ENCODE results near the gene DLX4. TPM values are rescaled to one million over a fixed set of nuclear protein-coding genes. Genes with fewer than 3 reads are reported as not detected.

Gene DLX4
- total RNA-seq, 4 donors from 2014 or later, result not detected

GRCh38 chr17:49949634-49950033 lies 19.4 kb upstream of the DLX4 start:
- intact Hi-C loops (cut with DNase I; ENCODE audit: low total_unique reads) (no loop called here), in situ Hi-C loops (cut with MboI; ENCODE audit: low pct_ligation_motif_present in 1 of 4, low pct_unique_long_range_greater_than_20kb in 1 of 4, low sequenced_read_pairs in 3 of 4) (no loop called here)
- H3K4me3 ChIP-seq, result no peak overlapping the region
- H3K36me3 ChIP-seq, result no peaks in the 10 kb centered on the region
- no peaks in the 10 kb centered on the region for H3K4me1 ChIP-seq
- TF ChIP-seq CTCF (IDR thresholded peaks at IDR 0.05) (no peak), EP300 (IDR thresholded peaks at IDR 0.05; ENCODE audit: low read depth) (no peak)
- H3K27me3 ChIP-seq, result peaks cover 87% of the 10 kb centered on the region
- DNase-seq, result no peak
- no peak overlapping the region for H3K27ac ChIP-seq
- H3K9me3 ChIP-seq, result no peaks in the 10 kb centered on the region
- WGBS, 2 donors (ENCODE audit: low coverage in 1 of 2), result 65 to 78% methylated on average over 2 of the region's 2 CpGs

DNA sequence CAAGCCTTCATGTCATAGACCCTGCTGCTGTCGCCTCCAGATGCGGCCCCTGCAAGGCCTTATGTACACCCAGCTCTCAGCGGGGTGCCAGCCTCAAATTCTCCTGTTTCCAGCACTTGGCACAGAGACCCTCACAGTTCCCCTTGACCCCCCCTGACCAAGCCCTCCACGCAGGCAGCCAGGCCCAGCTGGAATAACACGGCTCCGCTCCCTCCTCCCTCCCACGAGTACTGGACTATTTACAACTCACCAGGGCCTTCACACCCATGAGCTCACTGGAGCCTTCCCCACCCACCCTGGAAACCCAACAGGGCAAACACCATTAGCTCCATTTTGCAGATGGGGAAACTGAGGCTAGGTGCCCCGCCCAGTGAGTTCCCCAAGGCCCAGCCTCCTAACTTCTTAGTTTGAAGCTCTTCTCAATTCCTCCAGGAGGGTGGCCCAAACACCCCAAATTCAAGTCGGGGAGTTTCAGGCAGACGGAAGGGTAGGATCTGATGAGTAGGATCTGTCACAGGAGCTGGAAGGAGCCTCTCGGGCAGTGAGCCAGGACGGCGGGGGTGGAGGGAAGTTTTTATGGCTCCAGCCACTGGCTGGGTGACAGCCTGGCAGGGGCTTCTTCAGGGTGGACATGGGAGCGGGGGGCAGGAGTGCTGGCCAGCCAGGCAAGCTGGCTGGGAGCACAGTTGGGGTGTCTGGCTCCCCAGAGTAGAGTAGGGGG lies 17.5 kb upstream of the DLX4 start:
- Histone ChIP-seq H3K36me3 (no peaks in the 10 kb centered on the region), H3K9me3 (no peaks in the 10 kb centered on the region), H3K27me3 (peaks cover 70% of the 10 kb centered on the region), H3K4me1 (no peaks in the 10 kb centered on the region), H3K27ac (no peak overlapping the region), H3K4me3 (no peak overlapping the region)
- no peak for DNase-seq
- intact Hi-C loops (cut with DNase I; ENCODE audit: low total_unique reads), result no loop called here
- TF ChIP-seq EP300 (IDR thresholded peaks at IDR 0.05; ENCODE audit: low read depth) (no peak), CTCF (IDR thresholded peaks at IDR 0.05) (no peak), POLR2AphosphoS5 (IDR thresholded peaks at IDR 0.05) (no peak), POLR2A (IDR thresholded peaks at IDR 0.05) (no peak)
- in situ Hi-C loops (cut with MboI; ENCODE audit: low pct_ligation_motif_present in 1 of 4, low pct_unique_long_range_greater_than_20kb in 1 of 4, low sequenced_read_pairs in 3 of 4), result no loop called here
- WGBS, 2 donors (ENCODE audit: low coverage in 1 of 2), result 40 to 78% methylated on average over 3 to 14 of the region's 14 CpGs

GRCh38 chr17:49952209-49952911 lies 16.6 kb upstream of the DLX4 start:
- in situ Hi-C loops (cut with MboI; ENCODE audit: low pct_ligation_motif_present in 1 of 4, low pct_unique_long_range_greater_than_20kb in 1 of 4, low sequenced_read_pairs in 3 of 4), result no loop called here
- H3K27me3 ChIP-seq, result peaks cover 65% of the 10 kb centered on the region
- H3K4me1 ChIP-seq, result no peaks in the 10 kb centered on the region
- 38 to 90% methylated on average over 2 to 7 of the region's 7 CpGs for WGBS, 2 donors (ENCODE audit: low coverage in 1 of 2)
- no peaks in the 10 kb centered on the region for H3K9me3 ChIP-seq
- H3K27ac ChIP-seq, result no peak overlapping the region
- intact Hi-C loops (cut with DNase I; ENCODE audit: low total_unique reads), result no loop called here
- H3K36me3 ChIP-seq, result no peaks in the 10 kb centered on the region
- H3K4me3 ChIP-seq, result no peak overlapping the region
- DNase-seq, result peak; percentile 82
- TF ChIP-seq POLR2A (IDR thresholded peaks at IDR 0.05), result no peak
- TF ChIP-seq CTCF (IDR thresholded peaks at IDR 0.05), result peak; percentile 70 to 81 (median 75)
- TF ChIP-seq POLR2AphosphoS5 (IDR thresholded peaks at IDR 0.05), result no peak

DNA sequence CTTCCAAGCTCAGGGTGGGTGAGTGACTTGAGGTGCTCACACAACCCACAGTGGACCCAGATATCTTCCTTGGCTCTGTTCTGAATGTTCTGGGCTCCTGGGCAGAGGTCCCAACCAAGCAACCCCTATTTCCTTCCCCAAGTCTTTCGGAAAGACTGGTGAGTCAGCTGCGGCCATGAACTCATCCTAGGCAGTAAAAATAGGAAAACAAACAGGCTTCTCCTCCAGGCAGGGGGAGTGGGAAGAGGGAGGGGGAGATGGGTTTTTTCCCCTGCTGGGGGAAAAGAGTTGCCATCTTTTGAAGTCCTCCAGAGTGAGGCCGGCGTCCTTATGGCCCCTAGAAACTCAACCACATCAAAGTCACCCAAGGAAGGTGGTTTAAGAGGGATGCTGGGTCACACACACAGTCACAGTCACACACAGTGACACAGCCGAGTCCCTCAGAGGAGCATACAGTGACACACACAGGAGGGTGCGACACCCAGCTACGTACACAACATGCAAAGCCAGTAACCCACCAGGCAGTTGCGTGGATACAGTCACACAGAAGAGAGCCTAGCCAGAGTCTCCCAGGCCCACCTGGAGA lies 16.0 kb upstream of the DLX4 start:
- intact Hi-C loops (cut with DNase I; ENCODE audit: low total_unique reads) (no loop called here), in situ Hi-C loops (cut with MboI; ENCODE audit: low pct_ligation_motif_present in 1 of 4, low pct_unique_long_range_greater_than_20kb in 1 of 4, low sequenced_read_pairs in 3 of 4) (no loop called here)
- peaks cover 66% of the 10 kb centered on the region for H3K27me3 ChIP-seq
- H3K36me3 ChIP-seq, result no peaks in the 10 kb centered on the region
- H3K4me3 ChIP-seq, result no peak overlapping the region
- no peak overlapping the region for H3K27ac ChIP-seq
- 47% methylated on average over 8 of the region's 8 CpGs; no CpG with 5 or more reads in 1 of the 2 donors for WGBS, 2 donors (ENCODE audit: low coverage in 1 of 2)
- TF ChIP-seq POLR2A (IDR thresholded peaks at IDR 0.05) (no peak), POLR2AphosphoS5 (IDR thresholded peaks at IDR 0.05) (no peak), EP300 (IDR thresholded peaks at IDR 0.05; ENCODE audit: low read depth) (no peak)
- H3K4me1 ChIP-seq, result no peaks in the 10 kb centered on the region
- H3K9me3 ChIP-seq, result no peaks in the 10 kb centered on the region
- DNase-seq, result no peak

Data from transverse colon (tissue), 4 donors.